ES-I3 (cell line): Measurements from ENCODE around the gene DOK6.
"Not testable (repeated sequence)": the region's sequence is repeated elsewhere in the genome, so short reads cannot be mapped to it uniquely, and the experiment has no call there.

Experiments
- H3K36me3 ChIP-seq: 2 replicates; pipeline ENCODE4 v1.6.1; 2013; ENCODE audit warnings: mild to moderate bottlenecking, low read length, control low read depth, moderate library complexity; ENCODE audit not compliant: insufficient read depth
- H3K4me1 ChIP-seq: 2 replicates; pipeline ENCODE4 v1.6.1; 2013; ENCODE audit warnings: mild to moderate bottlenecking, control low read depth, low read length; ENCODE audit not compliant: insufficient read depth
- H3K9ac ChIP-seq: 2 replicates; pipeline ENCODE4 v1.6.1; 2013; ENCODE audit warnings: low read depth, mild to moderate bottlenecking, low read length, moderate library complexity
- H3K9me3 ChIP-seq: 2 replicates; pipeline ENCODE4 v1.6.1; 2013; ENCODE audit warnings: mild to moderate bottlenecking, low read length, moderate library complexity; ENCODE audit not compliant: control insufficient read depth, insufficient read depth

The DOK6 gene

GRCh38 chr18:69870736-69871135 lies 470.0 kb downstream of the DOK6 start:
- H3K9ac ChIP-seq: no peak overlapping the region
- no peaks in the 10 kb centered on the region for H3K9me3 ChIP-seq
- H3K4me1 ChIP-seq: no peaks in the 10 kb centered on the region
- H3K36me3 ChIP-seq: no peaks in the 10 kb centered on the region

- H3K4me1 ChIP-seq: no peaks in the 10 kb centered on the region
- no peak overlapping the region for H3K9ac ChIP-seq
- H3K36me3 ChIP-seq: no peaks in the 10 kb centered on the region
- H3K9me3 ChIP-seq: no peaks in the 10 kb centered on the region
These were observed 470.7 kb downstream of the DOK6 start for GRCh38 chr18:69871363-69871762.

- H3K4me1 ChIP-seq: no peaks in the 10 kb centered on the region
- H3K9ac ChIP-seq: no peak overlapping the region
- H3K36me3 ChIP-seq: no peaks in the 10 kb centered on the region
- H3K9me3 ChIP-seq: no peaks in the 10 kb centered on the region
These were observed 472.0 kb downstream of the DOK6 start for GRCh38 chr18:69872661-69873060.

- H3K36me3 ChIP-seq: no peaks in the 10 kb centered on the region
- no peak overlapping the region for H3K9ac ChIP-seq
- no peaks in the 10 kb centered on the region for H3K9me3 ChIP-seq
- no peaks in the 10 kb centered on the region for H3K4me1 ChIP-seq
These were observed 473.4 kb downstream of the DOK6 start for GRCh38 chr18:69874058-69874457.

GRCh38 chr18:69876490-69876889 lies 475.8 kb downstream of the DOK6 start:
- Histone ChIP-seq H3K9me3 (no peaks in the 10 kb centered on the region), H3K36me3 (no peaks in the 10 kb centered on the region), H3K4me1 (no peaks in the 10 kb centered on the region; the same call in 1 of the 2 replicates), H3K9ac (no peak overlapping the region)

GRCh38 chr18:69878213-69878933 lies 477.7 kb downstream of the DOK6 start:
- H3K36me3 ChIP-seq: no peaks in the 10 kb centered on the region
- H3K9me3 ChIP-seq: no peaks in the 10 kb centered on the region
- no peak overlapping the region for H3K9ac ChIP-seq
- no peaks in the 10 kb centered on the region; the same call in 1 of the 2 replicates for H3K4me1 ChIP-seq

- not testable (repeated sequence) for H3K9ac ChIP-seq, H3K36me3 ChIP-seq, H3K9me3 ChIP-seq, H3K4me1 ChIP-seq
These were observed 478.4 kb downstream of the DOK6 start for GRCh38 chr18:69879051-69879450.

GRCh38 chr18:69880083-69880482 lies 479.4 kb downstream of the DOK6 start:
- no peaks in the 10 kb centered on the region for H3K9me3 ChIP-seq
- no peaks in the 10 kb centered on the region; the same call in 1 of the 2 replicates for H3K4me1 ChIP-seq
- H3K9ac ChIP-seq: no peak overlapping the region
- H3K36me3 ChIP-seq: no peaks in the 10 kb centered on the region

GRCh38 chr18:69882965-69883668 lies 482.4 kb downstream of the DOK6 start:
- Histone ChIP-seq H3K36me3 (no peaks in the 10 kb centered on the region), H3K4me1 (no peaks in the 10 kb centered on the region; the same call in 1 of the 2 replicates), H3K9me3 (no peaks in the 10 kb centered on the region), H3K9ac (no peak overlapping the region)

- Histone ChIP-seq H3K36me3 (no peaks in the 10 kb centered on the region), H3K9me3 (no peaks in the 10 kb centered on the region), H3K4me1 (no peaks in the 10 kb centered on the region; the same call in 1 of the 2 replicates), H3K9ac (no peak overlapping the region)
These were observed 483.1 kb downstream of the DOK6 start for GRCh38 chr18:69883781-69884180.

- Histone ChIP-seq H3K9ac (no peak overlapping the region), H3K9me3 (no peaks in the 10 kb centered on the region), H3K36me3 (no peaks in the 10 kb centered on the region), H3K4me1 (no peaks in the 10 kb centered on the region; the same call in 1 of the 2 replicates)
These were observed 484.7 kb downstream of the DOK6 start for GRCh38 chr18:69885355-69885754.

GRCh38 chr18:69885841-69886531 lies 485.3 kb downstream of the DOK6 start:
- Histone ChIP-seq H3K36me3 (no peaks in the 10 kb centered on the region), H3K9ac (no peak overlapping the region), H3K4me1 (no peaks in the 10 kb centered on the region; the same call in 1 of the 2 replicates), H3K9me3 (no peaks in the 10 kb centered on the region)

- H3K9me3 ChIP-seq: no peaks in the 10 kb centered on the region
- no peaks in the 10 kb centered on the region for H3K4me1 ChIP-seq
- H3K9ac ChIP-seq: no peak overlapping the region
- H3K36me3 ChIP-seq: no peaks in the 10 kb centered on the region
These were observed 486.6 kb downstream of the DOK6 start for GRCh38 chr18:69887256-69887655.

- Histone ChIP-seq H3K9ac (no peak overlapping the region), H3K4me1 (no peaks in the 10 kb centered on the region), H3K36me3 (no peaks in the 10 kb centered on the region), H3K9me3 (no peaks in the 10 kb centered on the region)
These were observed 488.3 kb downstream of the DOK6 start for GRCh38 chr18:69889009-69889408.
